HCT116 (cell line): ENCODE measurements around the gene ADAMTS9.

Source experiments
- CTCF ChIP-seq, 3 experiments: fragments of 200-600 bp in 1 of 3; sonication (generic) in 1 of 3; IDR thresholded peaks in 2 of 3; conservative IDR thresholded peaks in 1 of 3; 2 replicates each; pipeline ENCODE4 v1.5.1; 2012 to 2017; ENCODE audit warnings: low read depth in 2 of 3, low read length in 2 of 3, antibody characterized with exemption in 1 of 3, borderline replicate concordance in 1 of 3, control low read depth in 1 of 3, mild to moderate bottlenecking in 1 of 3, mixed read lengths in 1 of 3, mixed run types in 1 of 3, moderate library complexity in 1 of 3; ENCODE audit not compliant: insufficient read depth in 1 of 3
- EZH2 ChIP-seq: fragments of 200-600 bp; sonication (generic); IDR thresholded peaks from 2 replicates; pipeline ENCODE4 v1.6.1; 2017; ENCODE audit warnings: antibody characterized with exemption, mixed run types
- MAX ChIP-seq: IDR thresholded peaks from 2 replicates; pipeline ENCODE4 v1.6.1; 2012
- POLR2A ChIP-seq: IDR thresholded peaks from 2 replicates; pipeline ENCODE4 v1.7.0; 2011; ENCODE audit warnings: borderline replicate concordance; ENCODE audit not compliant: insufficient read depth, insufficient read length; ENCODE audit errors: extremely low read depth
- POLR2AphosphoS5 ChIP-seq: IDR thresholded peaks from 2 replicates; pipeline ENCODE4 v1.6.1; 2011; ENCODE audit warnings: mild to moderate bottlenecking, low read depth, low read length, moderate library complexity
- SIN3A ChIP-seq: IDR thresholded peaks from 2 replicates; pipeline ENCODE4 v1.6.1; 2012; ENCODE audit warnings: low read depth

GRCh38 chr3:64495121-64495780, 192.5 kb downstream of the ADAMTS9 start:
- no peak for TF ChIP-seq CTCF (IDR thresholded peaks at IDR 0.05 in 2 of 3, conservative IDR thresholded peaks at IDR 0.05 in 1 of 3; ENCODE audit: borderline replicate concordance in 1 of 3, insufficient read depth in 1 of 3, low read depth in 2 of 3, low read length in 2 of 3)
- TF ChIP-seq SIN3A, result no peak
- TF ChIP-seq POLR2AphosphoS5, result no peak
- no peak for TF ChIP-seq MAX
- no peak for TF ChIP-seq EZH2
- no peak for TF ChIP-seq POLR2A
